Measurements from ENCODE around the gene BCAS2.

BCAS2 gene

GRCh38 chr1:114535401-114535800 lies 46.0 kb downstream of the BCAS2 start:
- in situ Hi-C loops (cut with MboI; ENCODE audit: low pct_unique_long_range_greater_than_20kb, low sequenced_read_pairs, unreplicated experiment) = no loop called here
- TF ChIP-seq, protein P1, sequence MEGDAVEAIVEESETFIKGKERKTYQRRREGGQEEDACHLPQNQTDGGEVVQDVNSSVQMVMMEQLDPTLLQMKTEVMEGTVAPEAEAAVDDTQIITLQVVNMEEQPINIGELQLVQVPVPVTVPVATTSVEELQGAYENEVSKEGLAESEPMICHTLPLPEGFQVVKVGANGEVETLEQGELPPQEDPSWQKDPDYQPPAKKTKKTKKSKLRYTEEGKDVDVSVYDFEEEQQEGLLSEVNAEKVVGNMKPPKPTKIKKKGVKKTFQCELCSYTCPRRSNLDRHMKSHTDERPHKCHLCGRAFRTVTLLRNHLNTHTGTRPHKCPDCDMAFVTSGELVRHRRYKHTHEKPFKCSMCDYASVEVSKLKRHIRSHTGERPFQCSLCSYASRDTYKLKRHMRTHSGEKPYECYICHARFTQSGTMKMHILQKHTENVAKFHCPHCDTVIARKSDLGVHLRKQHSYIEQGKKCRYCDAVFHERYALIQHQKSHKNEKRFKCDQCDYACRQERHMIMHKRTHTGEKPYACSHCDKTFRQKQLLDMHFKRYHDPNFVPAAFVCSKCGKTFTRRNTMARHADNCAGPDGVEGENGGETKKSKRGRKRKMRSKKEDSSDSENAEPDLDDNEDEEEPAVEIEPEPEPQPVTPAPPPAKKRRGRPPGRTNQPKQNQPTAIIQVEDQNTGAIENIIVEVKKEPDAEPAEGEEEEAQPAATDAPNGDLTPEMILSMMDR (IDR thresholded peaks at IDR 0.05; ENCODE audit: extremely low read depth, insufficient read depth, missing control alignments) = no peak
- DNase-seq (ENCODE audit: low spot score) = no peak

GRCh38 chr1:114531094-114531493 lies 50.3 kb downstream of the BCAS2 start:
- TF ChIP-seq, protein P1 (IDR thresholded peaks at IDR 0.05; ENCODE audit: extremely low read depth, insufficient read depth, missing control alignments) = no peak
- in situ Hi-C loops (cut with MboI; ENCODE audit: low pct_unique_long_range_greater_than_20kb, low sequenced_read_pairs, unreplicated experiment) = no loop called here
- DNase-seq (ENCODE audit: low spot score) = no peak

DNA sequence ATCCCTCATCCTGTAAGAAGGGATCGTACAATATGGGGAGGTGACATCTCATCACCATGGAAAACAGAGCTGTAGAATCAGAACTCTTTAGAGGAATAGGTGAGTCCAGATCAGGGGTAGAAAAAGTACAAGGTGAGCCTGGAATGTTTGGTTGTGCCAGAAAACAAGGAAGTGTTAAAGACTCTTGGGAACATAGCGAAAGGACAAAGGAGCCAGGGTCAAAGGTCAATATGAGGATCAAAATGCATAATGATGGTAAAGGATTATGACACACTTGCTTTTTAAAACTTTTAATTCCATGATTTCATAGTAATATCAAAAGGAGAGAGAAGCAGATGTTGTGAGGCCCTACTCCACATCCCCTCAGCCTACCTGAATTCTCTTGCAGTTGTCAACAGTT lies 51.2 kb downstream of the BCAS2 start:
- TF ChIP-seq, protein P1 (IDR thresholded peaks at IDR 0.05; ENCODE audit: extremely low read depth, insufficient read depth, missing control alignments) = no peak
- DNase-seq (ENCODE audit: low spot score) = no peak
- in situ Hi-C loops (cut with MboI; ENCODE audit: low pct_unique_long_range_greater_than_20kb, low sequenced_read_pairs, unreplicated experiment) = no loop called here

DNA sequence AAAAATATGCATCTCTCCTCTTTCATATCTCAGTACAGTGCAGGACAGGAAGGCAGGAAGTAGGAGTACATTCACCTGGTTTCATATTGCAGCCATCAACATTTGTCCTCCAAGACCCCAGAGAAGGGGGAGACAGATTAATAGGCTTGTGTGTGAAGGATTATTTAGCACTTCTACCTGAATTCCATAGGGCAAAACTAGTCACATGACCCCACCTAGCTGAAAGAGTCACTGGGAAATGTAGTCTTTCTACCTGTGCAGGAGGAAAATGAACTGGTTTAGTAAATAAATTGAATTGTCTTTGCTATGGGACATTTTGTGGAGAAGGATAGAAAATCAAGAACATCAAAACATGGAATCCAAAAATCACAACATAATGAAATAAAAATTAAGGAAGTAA lies 56.5 kb downstream of the BCAS2 start:
- in situ Hi-C loops (cut with MboI; ENCODE audit: low pct_unique_long_range_greater_than_20kb, low sequenced_read_pairs, unreplicated experiment) = no loop called here
- no peak for DNase-seq (ENCODE audit: low spot score)

GRCh38 chr1:114522264-114522575 lies 59.2 kb downstream of the BCAS2 start:
- in situ Hi-C loops (cut with MboI; ENCODE audit: low pct_unique_long_range_greater_than_20kb, low sequenced_read_pairs, unreplicated experiment) = no loop called here
- no peak for DNase-seq (ENCODE audit: low spot score)
- TF ChIP-seq, protein P1 (IDR thresholded peaks at IDR 0.05; ENCODE audit: extremely low read depth, insufficient read depth, missing control alignments) = no peak

More for the DNA sequence above, 56.5 kb downstream of the BCAS2 start:
- TF ChIP-seq, protein P1 (IDR thresholded peaks at IDR 0.05; ENCODE audit: extremely low read depth, insufficient read depth, missing control alignments) = no peak

DNA sequence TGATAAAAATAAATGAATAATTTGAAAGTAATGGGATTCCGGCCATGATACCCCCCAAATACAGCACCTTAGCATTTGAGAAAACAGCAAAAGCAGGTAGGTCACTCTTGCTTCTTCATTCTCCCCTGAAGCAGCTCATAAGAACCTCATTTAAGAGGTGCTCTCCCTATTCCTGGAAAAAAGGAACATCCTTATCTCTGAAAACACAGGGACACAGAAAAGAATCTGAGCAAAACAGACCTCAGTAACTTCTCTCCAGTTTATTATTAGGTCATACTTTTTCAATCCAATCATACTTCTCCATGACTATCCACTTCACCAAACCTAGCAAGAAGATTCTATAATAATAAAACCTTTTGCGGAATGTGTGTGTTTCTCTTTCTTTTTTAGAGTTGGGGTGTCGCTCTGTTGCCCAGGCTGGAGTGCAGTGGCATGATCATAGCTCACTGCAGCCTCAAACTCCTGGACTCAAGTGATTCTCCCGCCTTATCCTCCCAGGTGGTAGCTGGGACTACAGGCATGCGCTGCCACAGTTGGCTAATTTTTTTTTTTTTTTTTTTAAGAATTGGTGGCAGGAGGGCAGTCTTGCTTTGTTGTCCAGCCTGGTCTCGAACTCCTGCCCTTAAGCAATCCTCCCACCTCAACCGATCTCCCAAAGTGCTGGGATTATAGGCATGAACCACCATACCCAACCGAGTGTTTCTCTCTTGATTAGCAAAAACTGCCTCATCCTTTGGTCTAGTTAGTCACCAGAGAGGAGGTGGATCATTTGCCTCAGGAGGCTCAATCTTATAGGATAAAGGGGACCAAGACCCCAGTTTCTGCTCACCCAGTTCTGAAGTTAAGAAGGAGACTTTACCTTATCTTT lies 59.8 kb downstream of the BCAS2 start:
- no peak for DNase-seq (ENCODE audit: low spot score)
- in situ Hi-C loops (cut with MboI; ENCODE audit: low pct_unique_long_range_greater_than_20kb, low sequenced_read_pairs, unreplicated experiment) = no loop called here
- TF ChIP-seq, protein P1 (IDR thresholded peaks at IDR 0.05; ENCODE audit: extremely low read depth, insufficient read depth, missing control alignments) = no peak

Data from GM13977 (cell line).